HepG2 (cell line): Measurements from ENCODE around the gene CLEC7A. TPM values are rescaled to one million over a fixed set of nuclear protein-coding genes. Genes with fewer than 3 reads are reported as not detected.

Experiments
- ATAC-seq: fragments of 200-7000 bp; cut with Tn5 transposase; 3 replicates; pipeline ENCODE4 v1.9.1; 2020; ENCODE audit warnings: mild to moderate bottlenecking, moderate library complexity
- BruUV-seq: library from RNA; stranded (reverse); fragments of 400-500 nt; replicated peaks from 2 replicates; lab custom pipeline; 2021; lab: Mats Ljungman, UMichigan
- CTCF ChIA-PET: fragments of 300-600 bp; formaldehyde crosslinking; extraction: SDS; loops from one replicate; lab custom pipeline; 2021; ENCODE audit warnings: low total read pairs, inconsistent platforms, low intra/inter-chr PET ratio; lab: Yijun Ruan, JAX
- POLR2A ChIA-PET: fragments of 350-600 bp; sonication (Branson Sonifier 250); formaldehyde crosslinking; loops from one replicate; lab custom pipeline; 2020; ENCODE audit warnings: antibody characterized with exemption, inconsistent platforms; lab: Yijun Ruan, JAX
- DNase-seq: peaks from one replicate; pipeline ENCODE4 v3.0.0-alpha.2; 2015; ENCODE audit warnings: low spot score
- FAIRE-seq: peaks from 3 replicates; lab custom pipeline; 2011; peaks lifted over from hg19 to GRCh38; lab: Jason Lieb, UNC
- H2AFZ ChIP-seq: one replicate; pipeline ENCODE4 v1.6.1; 2011; ENCODE audit warnings: low read length, inconsistent platforms
- H3K27ac ChIP-seq: fragments of 300-600 bp; 3 replicates; pipeline ENCODE4 v1.8.0; 2011; ENCODE audit warnings: mixed run types, mild to moderate bottlenecking, mixed read lengths, low read length, inconsistent platforms; ENCODE audit not compliant: insufficient read depth; ENCODE audit errors: extremely low read length
- H3K27me3 ChIP-seq, 2 experiments: fragments of 200-600 bp in 1 of 2; 2 replicates in 1 of 2; 3 replicates in 1 of 2; pipeline versions ENCODE4 v1.6.0 to v1.8.0; 2011; ENCODE audit warnings: low read length in 2 of 2, mild to moderate bottlenecking in 2 of 2, moderate library complexity in 2 of 2, inconsistent platforms in 1 of 2; ENCODE audit not compliant: insufficient read depth in 2 of 2, control insufficient read depth in 1 of 2
- H3K36me3 ChIP-seq, 2 experiments: fragments of 200-600 bp in 1 of 2; replicated peaks in 1 of 2; 2 replicates in 1 of 2; 3 replicates in 1 of 2; pipeline versions ENCODE4 v1.5.1 to v1.8.0; 2011; ENCODE audit warnings: low read length in 2 of 2, inconsistent platforms in 1 of 2; ENCODE audit not compliant: insufficient read depth in 2 of 2, control insufficient read depth in 1 of 2
- H3K4me1 ChIP-seq: 2 replicates; pipeline ENCODE4 v1.5.1; 2012; ENCODE audit warnings: low read length, inconsistent platforms; ENCODE audit not compliant: insufficient read depth
- H3K4me2 ChIP-seq: 2 replicates; pipeline ENCODE4 v1.6.0; 2011; ENCODE audit warnings: low read depth, low read length, inconsistent platforms
- H3K4me3 ChIP-seq, 3 experiments: fragments of 200-600 bp in 1 of 3; sonication (generic), shearing (Covaris generic) in 1 of 3; replicated peaks in 1 of 3; 2 replicates each; pipeline ENCODE4 v1.5.1; 2011 to 2016; ENCODE audit warnings: low read length in 3 of 3, inconsistent platforms in 2 of 3, low read depth in 2 of 3, mild to moderate bottlenecking in 2 of 3, control low read depth in 1 of 3, mixed read lengths in 1 of 3; ENCODE audit not compliant: insufficient read depth in 1 of 3
- H3K79me2 ChIP-seq: one replicate; pipeline ENCODE4 v1.6.1; 2011; ENCODE audit warnings: low read length, inconsistent platforms; ENCODE audit not compliant: insufficient read depth
- H3K9ac ChIP-seq: 2 replicates; pipeline ENCODE4 v1.6.0; 2011; ENCODE audit warnings: mild to moderate bottlenecking, low read depth, low read length, inconsistent platforms; ENCODE audit not compliant: insufficient read depth
- H3K9me3 ChIP-seq: 2 replicates; pipeline ENCODE4 v1.5.1; 2012; ENCODE audit warnings: mild to moderate bottlenecking, low read length
- H4K20me1 ChIP-seq: 2 replicates; pipeline ENCODE4 v1.6.0; 2011; ENCODE audit warnings: inconsistent platforms, mild to moderate bottlenecking, low read length, moderate library complexity; ENCODE audit not compliant: insufficient read depth
- KAT7 ChIP-seq: IDR thresholded peaks from 2 replicates; pipeline ENCODE4 v1.6.1; 2018; ENCODE audit warnings: borderline replicate concordance, missing compliant biosample characterization
- MTA3 ChIP-seq: sonication (generic); formaldehyde crosslinking; IDR thresholded peaks from 2 replicates; pipeline ENCODE4 v1.4.0; 2020; ENCODE audit warnings: missing genetic modification reagents
- MYPOP ChIP-seq: sonication (generic); formaldehyde crosslinking; IDR thresholded peaks from 2 replicates; pipeline ENCODE4 v1.8.1; 2023; ENCODE audit warnings: mild to moderate bottlenecking, moderate library complexity, missing genetic modification reagents
- SOX6 ChIP-seq, 2 experiments: fragments of 450-650 bp in 1 of 2; sonication (generic) in 1 of 2; formaldehyde crosslinking in 1 of 2; IDR thresholded peaks; 2 replicates each; pipeline versions ENCODE4 v1.4.0 to v1.6.1; 2017 to 2020; ENCODE audit warnings: antibody characterized with exemption in 1 of 2, mild to moderate bottlenecking in 1 of 2, missing genetic modification reagents in 1 of 2
- SRSF9 ChIP-seq: fragments of 200-400 bp; formaldehyde crosslinking; IDR thresholded peaks from 2 replicates; pipeline ENCODE4 v1.6.1; 2018; ENCODE audit warnings: borderline replicate concordance, mild to moderate bottlenecking, low read depth, low read length; ENCODE audit not compliant: insufficient read depth, poor library complexity, severe bottlenecking
- SSRP1 ChIP-seq: IDR thresholded peaks from 2 replicates; pipeline ENCODE4 v1.6.1; 2016; ENCODE audit warnings: control low read depth
- ZBTB3 ChIP-seq: sonication (generic); formaldehyde crosslinking; IDR thresholded peaks from 2 replicates; pipeline ENCODE4 v1.4.0; 2020; ENCODE audit warnings: low read depth, mild to moderate bottlenecking, moderate library complexity, missing genetic modification reagents, borderline replicate concordance
- ZMAT3 ChIP-seq: sonication (generic); formaldehyde crosslinking; conservative IDR thresholded peaks from 2 replicates; pipeline ENCODE4 v1.7.0; 2021; ENCODE audit warnings: missing genetic modification reagents
- ZNF160 ChIP-seq: sonication (generic); formaldehyde crosslinking; IDR thresholded peaks from 2 replicates; pipeline ENCODE4 v1.8.0; 2022; ENCODE audit warnings: mild to moderate bottlenecking, inconsistent platforms, missing genetic modification reagents
- ZNF543 ChIP-seq: sonication (generic); formaldehyde crosslinking; IDR thresholded peaks from 2 replicates; pipeline ENCODE4 v1.4.0; 2020; ENCODE audit warnings: mild to moderate bottlenecking, missing genetic modification reagents
- ZNF550 ChIP-seq: sonication (generic); formaldehyde crosslinking; IDR thresholded peaks from 2 replicates; pipeline ENCODE4 v1.4.0; 2020; ENCODE audit warnings: mild to moderate bottlenecking, missing genetic modification reagents, borderline replicate concordance
- ZNF639 ChIP-seq: conservative IDR thresholded peaks from 2 replicates; pipeline ENCODE4 v1.6.1; 2018; ENCODE audit warnings: missing genetic modification reagents
- WGBS: methylation state at CpG from one replicate; pipeline ENCODE4 v1.1.6; 2017; ENCODE audit warnings: low lambda C conversion rate; 5-methylcytosine and 5-hydroxymethylcytosine counted together
- in situ Hi-C: cut with HindIII; loops from 2 replicates; pipeline ENCODE4 v1.10.0; 2017; ENCODE audit warnings: low pct_unique_long_range_greater_than_20kb; ENCODE audit not compliant: extremely low pct_ligation_motif_present
- intact Hi-C: fragments of 100-400 bp; cut with micrococcal nuclease; formaldehyde crosslinking; loops from one replicate; pipeline ENCODE4 v1.10.0; 2022; ENCODE audit not compliant: unreplicated experiment
- polyA plus RNA-seq, 8 experiments: library from polyadenylated mRNA; depleted of rRNA in 3 of 8; stranded (reverse) in 7 of 8; unstranded in 1 of 8; fragments of >200 nt; fragmentation: Illumina TruSeq in 4 of 8; extraction: Trizol in 4 of 8; gene quantifications; 2 replicates each; pipeline versions ENCODE4 v1.2.1 to v1.2.3, GENCODE V29; 2011 to 2016; ENCODE audit warnings: low read depth in 4 of 8, missing spikeins in 1 of 8, mixed read lengths in 1 of 8; ENCODE audit not compliant: insufficient read depth in 1 of 8
- total RNA-seq, 5 experiments: library from RNA; depleted of rRNA; stranded (reverse); fragments of >200 nt; fragmentation: Illumina TruSeq; extraction: Trizol; gene quantifications; 2 replicates each; pipeline ENCODE4 v1.2.3, GENCODE V29; 2016; ENCODE audit warnings: low read depth in 1 of 5
- TF ChIP-seq, protein P1 (sequence below): sonication (generic); formaldehyde crosslinking; IDR thresholded peaks from 2 replicates; pipeline ENCODE4 v1.5.0; 2020; ENCODE audit warnings: mild to moderate bottlenecking, missing genetic modification reagents
- TF ChIP-seq, protein P2 (sequence below), 2 experiments: sonication (generic) in 1 of 2; formaldehyde crosslinking in 1 of 2; IDR thresholded peaks; 2 replicates each; pipeline versions ENCODE4 v1.4.0 to v1.6.1; 2018 to 2020; ENCODE audit warnings: missing genetic modification reagents in 2 of 2, borderline replicate concordance in 1 of 2, low read depth in 1 of 2, mild to moderate bottlenecking in 1 of 2, missing biosample characterization in 1 of 2
- TF ChIP-seq, protein P3 (sequence below): sonication (generic); formaldehyde crosslinking; IDR thresholded peaks from 2 replicates; pipeline ENCODE4 v1.9.0; 2021; ENCODE audit warnings: missing genetic modification reagents, borderline replicate concordance

Gene CLEC7A
- total and polyA plus RNA-seq, 2 of the 13 experiments (the other 11 are each of a cell fraction or from before 2014, with no cell fraction given): not detected

GRCh38 chr12:10163084-10163483 is 33.1 kb upstream of the CLEC7A start:
- DNase-seq: no peak
- intact Hi-C loops: no loop called here
- TF ChIP-seq ZNF160 (CRISPR knock-in tag) (no peak), ZNF639 (CRISPR knock-in tag) (no peak), ZBTB3 (CRISPR knock-in tag) (no peak), KAT7 (CRISPR knock-in tag) (no peak), ZNF543 (no peak), SRSF9 (no peak), ZNF550 (no peak), SSRP1 (CRISPR knock-in tag) (no peak), MYPOP (CRISPR knock-in tag) (no peak), ZMAT3 (CRISPR knock-in tag) (no peak), SOX6 (IDR thresholded peaks at IDR 0.05) (no peak), SOX6 (CRISPR knock-in tag; IDR thresholded peaks at IDR 0.05) (no peak), MTA3 (CRISPR knock-in tag) (no peak)
- TF ChIP-seq, protein P1, sequence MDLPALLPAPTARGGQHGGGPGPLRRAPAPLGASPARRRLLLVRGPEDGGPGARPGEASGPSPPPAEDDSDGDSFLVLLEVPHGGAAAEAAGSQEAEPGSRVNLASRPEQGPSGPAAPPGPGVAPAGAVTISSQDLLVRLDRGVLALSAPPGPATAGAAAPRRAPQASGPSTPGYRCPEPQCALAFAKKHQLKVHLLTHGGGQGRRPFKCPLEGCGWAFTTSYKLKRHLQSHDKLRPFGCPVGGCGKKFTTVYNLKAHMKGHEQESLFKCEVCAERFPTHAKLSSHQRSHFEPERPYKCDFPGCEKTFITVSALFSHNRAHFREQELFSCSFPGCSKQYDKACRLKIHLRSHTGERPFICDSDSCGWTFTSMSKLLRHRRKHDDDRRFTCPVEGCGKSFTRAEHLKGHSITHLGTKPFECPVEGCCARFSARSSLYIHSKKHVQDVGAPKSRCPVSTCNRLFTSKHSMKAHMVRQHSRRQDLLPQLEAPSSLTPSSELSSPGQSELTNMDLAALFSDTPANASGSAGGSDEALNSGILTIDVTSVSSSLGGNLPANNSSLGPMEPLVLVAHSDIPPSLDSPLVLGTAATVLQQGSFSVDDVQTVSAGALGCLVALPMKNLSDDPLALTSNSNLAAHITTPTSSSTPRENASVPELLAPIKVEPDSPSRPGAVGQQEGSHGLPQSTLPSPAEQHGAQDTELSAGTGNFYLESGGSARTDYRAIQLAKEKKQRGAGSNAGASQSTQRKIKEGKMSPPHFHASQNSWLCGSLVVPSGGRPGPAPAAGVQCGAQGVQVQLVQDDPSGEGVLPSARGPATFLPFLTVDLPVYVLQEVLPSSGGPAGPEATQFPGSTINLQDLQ: no peak
- TF ChIP-seq, protein P2, sequence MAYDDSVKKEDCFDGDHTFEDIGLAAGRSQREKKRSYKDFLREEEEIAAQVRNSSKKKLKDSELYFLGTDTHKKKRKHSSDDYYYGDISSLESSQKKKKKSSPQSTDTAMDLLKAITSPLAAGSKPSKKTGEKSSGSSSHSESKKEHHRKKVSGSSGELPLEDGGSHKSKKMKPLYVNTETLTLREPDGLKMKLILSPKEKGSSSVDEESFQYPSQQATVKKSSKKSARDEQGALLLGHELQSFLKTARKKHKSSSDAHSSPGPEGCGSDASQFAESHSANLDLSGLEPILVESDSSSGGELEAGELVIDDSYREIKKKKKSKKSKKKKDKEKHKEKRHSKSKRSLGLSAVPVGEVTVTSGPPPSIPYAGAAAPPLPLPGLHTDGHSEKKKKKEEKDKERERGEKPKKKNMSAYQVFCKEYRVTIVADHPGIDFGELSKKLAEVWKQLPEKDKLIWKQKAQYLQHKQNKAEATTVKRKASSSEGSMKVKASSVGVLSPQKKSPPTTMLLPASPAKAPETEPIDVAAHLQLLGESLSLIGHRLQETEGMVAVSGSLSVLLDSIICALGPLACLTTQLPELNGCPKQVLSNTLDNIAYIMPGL (CRISPR knock-in tag; IDR thresholded peaks at IDR 0.05; ENCODE audit: borderline replicate concordance in 1 of 2, low read depth in 1 of 2): no peak
- TF ChIP-seq, protein P3, sequence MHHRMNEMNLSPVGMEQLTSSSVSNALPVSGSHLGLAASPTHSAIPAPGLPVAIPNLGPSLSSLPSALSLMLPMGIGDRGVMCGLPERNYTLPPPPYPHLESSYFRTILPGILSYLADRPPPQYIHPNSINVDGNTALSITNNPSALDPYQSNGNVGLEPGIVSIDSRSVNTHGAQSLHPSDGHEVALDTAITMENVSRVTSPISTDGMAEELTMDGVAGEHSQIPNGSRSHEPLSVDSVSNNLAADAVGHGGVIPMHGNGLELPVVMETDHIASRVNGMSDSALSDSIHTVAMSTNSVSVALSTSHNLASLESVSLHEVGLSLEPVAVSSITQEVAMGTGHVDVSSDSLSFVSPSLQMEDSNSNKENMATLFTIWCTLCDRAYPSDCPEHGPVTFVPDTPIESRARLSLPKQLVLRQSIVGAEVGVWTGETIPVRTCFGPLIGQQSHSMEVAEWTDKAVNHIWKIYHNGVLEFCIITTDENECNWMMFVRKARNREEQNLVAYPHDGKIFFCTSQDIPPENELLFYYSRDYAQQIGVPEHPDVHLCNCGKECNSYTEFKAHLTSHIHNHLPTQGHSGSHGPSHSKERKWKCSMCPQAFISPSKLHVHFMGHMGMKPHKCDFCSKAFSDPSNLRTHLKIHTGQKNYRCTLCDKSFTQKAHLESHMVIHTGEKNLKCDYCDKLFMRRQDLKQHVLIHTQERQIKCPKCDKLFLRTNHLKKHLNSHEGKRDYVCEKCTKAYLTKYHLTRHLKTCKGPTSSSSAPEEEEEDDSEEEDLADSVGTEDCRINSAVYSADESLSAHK (CRISPR knock-in tag): no peak

More at GRCh38 chr12:10163084-10163483, 33.1 kb upstream of the CLEC7A start:
- Histone ChIP-seq H3K9ac (no peak overlapping the region), H4K20me1 (no peaks in the 10 kb centered on the region), H3K36me3 (no peaks in the 10 kb centered on the region), H3K4me2 (no peak overlapping the region), H3K4me1 (no peaks in the 10 kb centered on the region), H3K4me3 (no peak overlapping the region), H3K9me3 (no peaks in the 10 kb centered on the region), H2AFZ (no peak overlapping the region), H3K27ac (no peak overlapping the region), H3K27me3 (no peaks in the 10 kb centered on the region), H3K79me2 (no peaks in the 10 kb centered on the region)
- BruUV-seq: no TSS peak
- in situ Hi-C loops: no loop called here
- FAIRE-seq: no peak
- CTCF ChIA-PET: no interaction called here
- ATAC-seq: no peak
- 15% methylated on average over 3 of the region's 3 CpGs for WGBS
- POLR2A ChIA-PET: no interaction called here
